NCI-H2081 (cell line): ENCODE measurements around the gene HES5.

Source experiments
- DNase-seq, 2 experiments: peaks; one replicate each; lab custom pipeline; 2025; lab: John Stamatoyannopoulos, UW

The HES5 gene

GRCh38 chr1:2499986-2500596 lies 30.0 kb downstream of the HES5 start:
- peak in 1 of 2 experiments; percentile 25 for DNase-seq

- DNase-seq: no peak
Measured at GRCh38 chr1:2499260-2499659, 30.8 kb downstream of the HES5 start.

GRCh38 chr1:2498648-2499047 lies 31.4 kb downstream of the HES5 start:
- DNase-seq: no peak

- no peak for DNase-seq
Measured at GRCh38 chr1:2497891-2498290, 32.2 kb downstream of the HES5 start.

- no peak for DNase-seq
Measured at GRCh38 chr1:2496746-2497145, 33.3 kb downstream of the HES5 start.

DNA sequence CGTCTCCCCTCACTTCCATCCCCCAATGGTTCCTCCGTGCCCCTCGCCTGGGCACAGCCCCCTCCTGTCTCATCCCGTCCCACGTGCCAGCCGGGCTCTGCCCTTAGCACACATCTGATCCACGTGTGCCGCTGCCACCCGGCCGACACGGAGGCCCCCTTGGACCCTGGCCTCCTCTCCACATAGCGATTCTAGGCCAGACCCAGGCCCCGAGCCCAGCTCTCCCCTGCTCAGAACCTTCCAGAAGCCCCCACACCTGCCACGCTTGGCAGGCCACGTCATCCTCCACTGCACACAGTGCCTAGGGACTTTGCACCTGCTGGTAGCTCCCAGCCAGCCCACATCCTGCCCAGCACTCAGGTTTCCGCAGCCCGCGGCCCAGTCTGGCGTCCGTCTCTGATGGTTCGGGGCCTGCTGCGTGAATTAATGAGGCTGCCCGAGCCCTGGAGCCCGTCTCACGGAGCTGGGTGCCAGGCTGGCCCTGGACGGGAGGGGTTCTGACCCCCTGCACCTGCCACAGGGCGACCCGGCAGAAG lies 33.9 kb downstream of the HES5 start:
- no peak for DNase-seq

- DNase-seq: no peak
Measured at GRCh38 chr1:2495546-2495945, 34.5 kb downstream of the HES5 start.

DNA sequence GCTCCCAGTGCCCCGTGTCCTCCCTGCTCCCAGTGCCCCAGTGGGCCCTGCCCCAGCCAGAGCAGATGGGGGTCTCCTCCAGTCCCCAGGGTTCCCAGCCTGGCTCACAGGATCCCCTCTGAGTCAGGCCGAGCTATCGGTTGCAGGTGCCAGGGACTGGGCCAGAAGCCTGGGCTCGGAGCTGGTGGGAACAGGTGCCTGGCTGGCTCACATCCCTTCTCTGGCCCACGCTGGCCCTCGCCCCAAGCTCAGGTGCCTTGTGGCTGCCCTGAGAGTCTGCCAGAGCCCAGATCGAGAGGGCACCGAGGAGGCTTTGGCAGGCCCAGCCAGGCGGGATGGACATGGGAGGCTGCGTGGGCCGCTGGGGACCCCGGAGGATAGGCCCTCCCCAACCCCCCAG lies 35.0 kb downstream of the HES5 start:
- no peak for DNase-seq

- DNase-seq: no peak
Measured at GRCh38 chr1:2494323-2494693, 35.8 kb downstream of the HES5 start.

- no peak for DNase-seq
Measured at GRCh38 chr1:2493691-2494322, 36.3 kb downstream of the HES5 start.

GRCh38 chr1:2493218-2493617 lies 36.8 kb downstream of the HES5 start:
- no peak for DNase-seq

DNA sequence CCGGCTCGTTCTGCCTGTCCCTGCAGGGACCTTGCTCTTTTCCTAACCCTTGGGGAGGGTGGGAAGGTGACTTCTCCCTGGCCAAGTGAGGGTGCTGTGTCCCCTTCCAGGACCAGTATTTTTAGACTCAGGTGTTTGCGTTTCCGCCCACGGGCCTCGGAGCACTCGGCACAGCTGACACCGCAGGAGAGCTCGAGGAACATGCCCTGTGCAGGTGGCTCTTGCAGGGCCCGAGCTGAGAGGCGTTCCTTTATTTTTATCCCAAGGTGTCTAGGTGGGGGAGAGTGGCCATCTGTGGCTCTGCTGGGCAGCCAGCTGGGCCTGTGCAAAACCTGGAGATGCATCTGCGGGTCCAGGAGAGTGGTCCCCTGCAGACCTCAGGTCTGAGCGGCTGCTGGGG lies 38.0 kb downstream of the HES5 start:
- DNase-seq: peak in 1 of 2 experiments; percentile 6

- no peak for DNase-seq
Measured at GRCh38 chr1:2489615-2490014, 40.4 kb downstream of the HES5 start.

GRCh38 chr1:2488688-2489087 lies 41.4 kb downstream of the HES5 start:
- DNase-seq: no peak

DNA sequence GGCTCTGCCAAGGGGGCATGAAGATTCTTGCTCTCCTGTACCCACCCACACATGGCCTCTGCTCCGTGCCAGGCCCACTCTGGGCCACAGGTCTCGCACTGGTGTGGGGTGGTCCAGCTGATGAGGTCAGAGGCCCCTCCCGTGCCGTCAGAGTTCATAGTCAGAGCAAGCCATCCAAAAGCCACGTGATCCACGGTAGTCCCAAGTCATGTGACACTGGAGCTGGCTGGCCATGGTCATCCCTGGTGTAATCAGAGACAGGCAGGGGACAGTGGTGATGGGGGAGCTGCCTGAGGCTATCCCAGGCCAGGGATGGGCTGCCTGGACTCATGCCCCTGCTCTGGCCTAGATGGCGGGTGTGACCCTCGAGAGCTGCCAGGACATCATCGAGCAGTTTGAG lies 43.5 kb downstream of the HES5 start:
- DNase-seq: no peak

- no peak for DNase-seq
Measured at GRCh38 chr1:2486041-2486440, 44.0 kb downstream of the HES5 start.

GRCh38 chr1:2483970-2484369 lies 46.1 kb downstream of the HES5 start:
- DNase-seq: no peak

DNA sequence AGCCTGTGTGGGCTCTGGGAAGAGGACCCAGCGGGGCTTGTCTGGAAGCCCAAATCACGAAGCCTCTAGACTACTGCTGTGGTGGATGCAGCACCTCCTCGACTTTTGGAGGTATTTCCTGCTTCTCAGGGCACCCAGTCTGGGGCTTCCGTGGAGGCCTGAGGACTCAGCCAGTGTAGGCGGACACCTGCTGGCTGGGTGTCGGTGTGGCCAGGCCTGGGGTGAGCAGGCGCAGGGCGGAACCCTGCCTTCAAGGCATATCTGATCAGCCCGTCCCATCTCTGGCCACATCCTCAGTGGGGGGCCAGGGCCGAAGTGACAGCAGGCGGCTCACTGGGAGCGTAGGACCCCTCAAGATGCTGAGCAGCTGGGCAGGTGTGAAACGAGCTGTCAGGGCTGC lies 47.0 kb downstream of the HES5 start:
- no peak for DNase-seq

DNA sequence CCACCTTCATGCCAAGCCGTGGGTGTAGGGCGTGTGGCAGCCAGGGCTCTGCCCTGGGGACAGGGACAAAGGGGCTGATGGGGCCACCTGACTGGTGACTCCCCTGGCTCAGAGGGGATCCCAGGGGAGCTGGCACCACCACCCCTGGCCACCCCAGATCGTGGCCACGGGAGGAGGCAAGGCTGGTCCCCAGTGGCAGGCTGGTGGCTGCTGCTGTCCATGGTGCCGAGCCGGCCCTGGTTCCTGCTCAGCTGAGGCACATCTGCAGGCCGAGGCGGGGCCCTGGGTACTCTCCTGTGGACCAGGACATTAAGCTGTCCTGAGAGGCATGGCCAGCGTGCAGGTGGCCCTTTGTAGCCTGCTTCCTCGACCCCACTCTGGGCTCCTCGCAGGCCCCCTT lies 47.5 kb downstream of the HES5 start:
- DNase-seq: no peak

DNA sequence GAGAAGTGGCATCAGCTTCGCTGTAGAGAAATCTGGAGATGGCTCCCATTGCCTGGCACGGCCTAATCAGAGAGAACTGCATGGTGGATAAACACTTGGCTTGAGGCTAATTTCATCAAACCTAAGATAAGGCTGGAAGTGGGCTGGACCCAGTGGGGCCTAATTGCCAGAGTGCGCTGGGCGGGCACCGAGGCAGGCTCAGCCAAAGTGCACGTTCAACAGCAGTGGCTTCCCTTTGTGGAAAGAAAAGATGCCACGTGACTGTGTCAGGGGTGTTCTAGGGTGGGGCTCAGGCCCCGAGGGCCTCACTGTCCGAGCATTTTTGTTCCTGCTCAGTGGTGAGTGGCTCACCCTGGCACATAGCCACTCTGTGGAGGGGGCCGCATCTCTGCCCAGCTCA lies 48.2 kb downstream of the HES5 start:
- peak; percentile 35 to 44 for DNase-seq

GRCh38 chr1:2480986-2481364 lies 49.1 kb downstream of the HES5 start:
- peak; percentile 35 to 73 for DNase-seq

DNA sequence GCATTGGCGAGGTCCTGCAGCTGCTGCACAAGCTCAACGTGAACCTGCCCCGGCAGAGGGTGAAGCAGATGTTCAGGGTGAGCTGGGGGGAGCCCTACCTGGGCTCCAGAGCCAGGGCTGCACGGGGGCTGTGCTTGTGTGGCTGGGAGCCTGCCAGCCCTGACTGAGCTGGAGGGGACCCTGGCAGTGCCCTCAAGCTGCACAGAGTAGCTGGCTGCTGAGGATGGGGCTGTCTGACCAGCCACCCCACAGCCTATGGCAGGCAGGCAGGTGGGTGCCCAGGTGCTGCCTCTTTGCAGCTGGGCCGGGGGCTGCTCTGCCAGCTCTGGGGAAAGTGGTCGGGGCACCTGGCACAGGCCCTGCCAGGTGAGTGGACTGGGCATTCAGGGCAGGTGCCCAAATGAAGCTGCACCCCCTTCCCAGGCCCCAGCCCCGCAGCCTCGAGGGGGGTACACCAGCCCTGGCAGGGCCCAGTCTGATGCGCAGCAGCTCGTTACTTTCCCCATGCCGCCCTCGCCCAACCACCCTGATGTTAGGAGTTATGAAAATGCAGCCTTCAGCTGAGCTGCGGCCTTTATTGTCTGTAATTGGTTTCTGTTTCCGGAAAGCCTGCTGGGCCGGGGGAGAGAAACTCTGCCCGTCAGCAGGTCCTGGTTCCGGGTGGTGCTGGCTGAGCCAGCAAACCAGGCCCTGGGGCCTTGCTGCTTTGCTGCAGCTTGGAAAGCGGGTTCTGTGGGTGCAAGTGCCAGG lies 49.7 kb downstream of the HES5 start:
- DNase-seq: peak; percentile 33 to 49

DNA sequence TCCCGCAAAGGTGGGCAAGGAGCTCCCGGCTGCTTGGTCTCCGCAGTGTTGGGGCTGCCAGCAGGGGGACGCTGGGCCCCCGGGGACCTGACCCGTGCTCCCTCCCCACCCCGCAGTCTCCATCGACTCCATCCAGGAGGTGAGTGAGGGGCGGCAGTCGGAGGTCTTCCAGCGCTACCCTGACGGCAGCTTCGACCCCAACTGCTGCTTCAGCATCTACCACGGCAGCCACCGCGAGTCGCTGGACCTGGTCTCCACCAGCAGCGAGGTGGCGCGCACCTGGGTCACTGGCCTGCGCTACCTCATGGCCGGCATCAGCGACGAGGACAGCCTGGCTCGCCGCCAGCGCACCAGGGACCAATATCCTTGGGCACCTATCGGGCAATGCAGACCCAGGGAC lies 50.4 kb downstream of the HES5 start:
- DNase-seq: no peak
